ENCODE measurements around the gene IL34. TPM values are rescaled to one million over a fixed set of nuclear protein-coding genes. Genes with fewer than 3 reads are reported as not detected.
A peak's percentile ranks its signal among the peaks of the same experiment; 100 is the strongest.

The IL34 gene
- total and polyA plus RNA-seq, 2 experiments from 2014 or later = 4.3 to 6.6 TPM

DNA sequence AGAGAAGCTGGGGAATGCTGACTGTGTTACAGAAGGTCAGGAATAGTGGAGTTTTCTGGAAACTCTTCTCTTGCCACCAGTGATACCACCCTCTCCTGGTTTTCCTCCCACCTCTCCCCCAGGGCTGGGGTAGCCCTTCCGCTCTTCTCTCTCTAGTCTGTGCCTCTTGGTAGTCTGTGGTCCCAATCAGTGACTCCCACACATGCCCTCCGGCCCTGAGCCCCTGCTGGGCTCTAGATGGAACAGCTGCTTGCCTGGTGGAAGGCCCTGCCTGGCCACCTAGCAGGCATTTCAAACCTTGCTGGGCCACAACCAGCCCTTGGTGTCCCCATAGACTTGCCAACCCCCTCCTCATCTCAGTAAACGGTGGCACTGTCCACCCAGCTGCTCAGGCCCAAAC, 54.7 kb downstream of the IL34 start:
- H3K4me2 ChIP-seq = no peak overlapping the region
- 0 out of 2 replicates have a peak, but pooled peaks cover 5% of the 10 kb centered on the region for H3K4me1 ChIP-seq (ENCODE audit: insufficient read depth)
- H3K9me3 Mint-ChIP-seq = no peaks in the 10 kb centered on the region
- ATAC-seq (no peak), DNase-seq (ENCODE audit: low spot score) (no peak)
- H2AFZ ChIP-seq = no peak overlapping the region
- H3K27me3 ChIP-seq (ENCODE audit: insufficient read depth) = no peaks in the 10 kb centered on the region
- no peaks in the 10 kb centered on the region; the same call in 2 of the 3 replicates for H3K36me3 Mint-ChIP-seq (ENCODE audit: low read depth)
- H3K4me1 Mint-ChIP-seq = peaks cover 26% of the 10 kb centered on the region
- no peaks in the 10 kb centered on the region for H3K9me2 ChIP-seq (ENCODE audit: insufficient read depth)
- H4K20me1 ChIP-seq (replicated peaks; ENCODE audit: insufficient read depth) = no peaks in the 10 kb centered on the region
- TF ChIP-seq JUNB (IDR thresholded peaks at IDR 0.05; ENCODE audit: unreplicated experiment) (no peak), ZNF462 (CRISPR knock-in tag; IDR thresholded peaks at IDR 0.05) (no peak), EZH2 (IDR thresholded peaks at IDR 0.05; ENCODE audit: low read depth, unreplicated experiment) (no peak), EZH2phosphoT487 (IDR thresholded peaks at IDR 0.05; ENCODE audit: unreplicated experiment) (no peak), POLR2AphosphoS5 (IDR thresholded peaks at IDR 0.05; ENCODE audit: low read depth) (no peak), CREB1 (CRISPR knock-in tag; IDR thresholded peaks at IDR 0.05; ENCODE audit: low read depth) (no peak), REST (IDR thresholded peaks at IDR 0.05; ENCODE audit: unreplicated experiment) (no peak), ZNF331 (CRISPR knock-in tag; IDR thresholded peaks at IDR 0.05; ENCODE audit: low read depth) (no peak), STAT1 (IDR thresholded peaks at IDR 0.05; ENCODE audit: unreplicated experiment) (no peak), NANOG (IDR thresholded peaks at IDR 0.05; ENCODE audit: borderline replicate concordance) (no peak), CTCF (conservative IDR thresholded peaks at IDR 0.05; ENCODE audit: low read depth in 2 of 2) (no peak), ZNF114 (CRISPR knock-in tag; IDR thresholded peaks at IDR 0.05) (no peak)
- TF ChIP-seq, protein P1, sequence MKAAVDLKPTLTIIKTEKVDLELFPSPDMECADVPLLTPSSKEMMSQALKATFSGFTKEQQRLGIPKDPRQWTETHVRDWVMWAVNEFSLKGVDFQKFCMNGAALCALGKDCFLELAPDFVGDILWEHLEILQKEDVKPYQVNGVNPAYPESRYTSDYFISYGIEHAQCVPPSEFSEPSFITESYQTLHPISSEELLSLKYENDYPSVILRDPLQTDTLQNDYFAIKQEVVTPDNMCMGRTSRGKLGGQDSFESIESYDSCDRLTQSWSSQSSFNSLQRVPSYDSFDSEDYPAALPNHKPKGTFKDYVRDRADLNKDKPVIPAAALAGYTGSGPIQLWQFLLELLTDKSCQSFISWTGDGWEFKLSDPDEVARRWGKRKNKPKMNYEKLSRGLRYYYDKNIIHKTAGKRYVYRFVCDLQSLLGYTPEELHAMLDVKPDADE (IDR thresholded peaks at IDR 0.05) = no peak
- no peak overlapping the region for H3K4me3 ChIP-seq
- peak overlapping the region; percentile 72; the same call in 1 of the 2 replicates for H3K27ac Mint-ChIP-seq
- H3K36me3 ChIP-seq (ENCODE audit: insufficient read depth) = no peaks in the 10 kb centered on the region
- H3F3A ChIP-seq (replicated peaks; ENCODE audit: low read depth) = no peaks in the 10 kb centered on the region
- H3K27me3 Mint-ChIP-seq (ENCODE audit: insufficient read depth, low read depth, poor library complexity) = peaks cover 30% of the 10 kb centered on the region
- no peaks in the 10 kb centered on the region for H3K79me2 ChIP-seq (replicated peaks; ENCODE audit: insufficient read depth)
- H3K27ac ChIP-seq (ENCODE audit: low read depth) = no peak overlapping the region
- H3K4me3 Mint-ChIP-seq = no peak overlapping the region

All from GM23338 (cell line).